Measurements from ENCODE around the gene ZNF497.

DNA sequence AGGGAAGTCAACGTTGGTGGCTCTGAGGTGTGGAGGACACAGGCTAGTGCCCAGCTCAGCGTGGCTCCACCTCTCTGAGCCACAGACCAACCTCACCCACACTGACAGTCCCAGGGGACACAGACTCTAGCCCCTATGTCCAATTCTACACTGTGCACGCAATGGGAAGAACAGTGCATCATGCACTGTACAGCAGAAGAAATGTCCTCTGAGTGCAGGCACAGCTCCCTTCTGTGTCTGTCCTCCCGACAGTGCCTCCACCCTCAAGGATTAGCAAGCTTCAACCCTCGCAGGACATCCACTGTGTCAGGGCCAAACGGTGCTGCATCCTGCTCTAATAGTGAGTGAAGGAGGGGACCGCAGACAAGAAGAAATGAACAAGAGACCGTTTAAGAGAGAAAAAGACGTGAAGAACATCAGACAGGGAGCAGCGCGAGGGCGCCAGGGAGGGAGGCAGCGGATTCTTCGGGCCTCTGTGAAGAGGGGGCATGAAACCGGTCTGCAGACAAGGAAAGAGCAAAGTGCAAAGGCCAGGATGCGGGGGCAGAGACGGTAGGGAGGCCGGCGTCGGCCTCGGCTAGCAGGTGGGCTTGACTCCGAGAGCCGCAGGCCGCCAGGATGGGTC is 17.6 kb upstream of the ZNF497 start:
- TF ChIP-seq CTCF (IDR thresholded peaks at IDR 0.05 in 2 of 3, conservative IDR thresholded peaks at IDR 0.05 in 1 of 3; ENCODE audit: control insufficient read depth in 2 of 3, extremely low read depth in 1 of 3, insufficient read depth in 1 of 3, low read depth in 3 of 3, low read length in 3 of 3) (no peak), TCF12 (IDR thresholded peaks at IDR 0.05; ENCODE audit: low read depth, low read length) (no peak), FOXM1 (IDR thresholded peaks at IDR 0.05; ENCODE audit: low read depth, low read length) (no peak), YY1 (IDR thresholded peaks at IDR 0.05; ENCODE audit: low read depth, low read length) (no peak), REST (IDR thresholded peaks at IDR 0.05; ENCODE audit: low read depth, low read length) (no peak), RAD21 (IDR thresholded peaks at IDR 0.05; ENCODE audit: insufficient read depth, low read depth, low read length) (no peak), CREB1 (IDR thresholded peaks at IDR 0.05; ENCODE audit: low read depth) (no peak), SPI1 (IDR thresholded peaks at IDR 0.05; ENCODE audit: borderline replicate concordance, insufficient read depth, low read depth, low read length) (no peak)

Measured in GM12878 (cell line).